HG03159 (cell line): ENCODE data around the gene SDK2.
A peak's percentile ranks its signal among the peaks of the same experiment; 100 is the strongest.
"Not testable (repeated sequence)": the region's sequence is repeated elsewhere in the genome, so short reads cannot be mapped to it uniquely, and the experiment has no call there.

Source experiments
- ATAC-seq: cut with Tn5 transposase; IDR thresholded peaks from one replicate; pipeline ENCODE4 v1.9.1; 2021; ENCODE audit warnings: mild to moderate bottlenecking, moderate library complexity; ENCODE audit not compliant: unreplicated experiment

The SDK2 gene

DNA sequence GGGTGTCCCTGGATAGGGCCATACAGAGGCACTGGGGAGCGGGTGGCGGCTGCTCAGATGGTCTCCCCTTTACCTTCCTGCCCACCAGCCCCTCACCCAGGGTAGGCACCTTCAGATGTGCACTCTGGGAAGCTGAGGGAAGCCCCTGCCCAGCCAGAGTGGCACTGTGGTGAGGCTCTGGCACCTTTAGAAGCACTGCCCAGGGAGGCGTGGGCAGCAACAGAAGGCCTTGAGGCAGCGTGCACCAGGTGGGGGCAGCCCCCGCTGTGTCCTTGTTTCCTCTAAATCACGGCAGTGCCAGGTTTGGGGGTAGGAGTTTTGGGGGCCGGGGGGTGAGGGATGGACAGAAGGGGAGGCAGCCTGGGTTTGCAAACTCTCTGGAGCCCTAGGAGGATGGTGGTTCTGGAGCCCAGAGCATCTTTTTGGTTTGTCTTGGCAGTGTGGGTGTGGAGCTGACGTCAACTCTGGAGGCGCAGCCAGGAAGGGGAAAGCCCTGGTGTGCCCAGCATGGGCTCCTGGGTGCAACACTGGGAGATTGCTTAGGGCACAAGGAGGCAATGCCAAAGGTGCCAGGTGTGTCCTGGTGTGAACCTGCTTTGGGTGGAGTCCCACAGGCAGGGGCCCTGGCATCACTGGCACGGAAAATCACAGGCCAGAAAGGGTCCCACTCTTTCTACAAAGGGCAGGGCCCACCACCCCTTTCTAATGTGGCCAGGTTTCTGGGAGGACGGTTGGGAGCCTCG is 309.3 kb downstream of the SDK2 start:
- no peak for ATAC-seq

DNA sequence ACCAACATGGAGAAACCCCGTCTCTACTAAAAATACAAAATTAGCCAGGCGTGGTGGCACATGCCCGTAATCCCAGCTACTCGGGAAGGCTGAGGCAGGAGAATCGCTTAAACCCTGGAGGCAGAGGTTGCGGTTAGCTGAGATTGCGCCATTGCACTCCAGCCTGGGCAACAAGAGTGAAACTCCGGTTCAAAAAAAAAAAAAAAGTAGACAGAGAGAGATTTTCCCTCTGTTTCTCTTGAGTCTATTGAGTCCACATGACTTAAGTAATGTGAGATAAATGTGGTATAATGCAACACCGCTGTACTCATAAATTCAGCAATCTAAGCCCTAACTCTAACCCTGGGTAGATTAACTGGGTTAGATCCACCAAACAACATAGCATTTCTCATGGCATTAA is 310.8 kb downstream of the SDK2 start:
- ATAC-seq, result not testable (repeated sequence)

GRCh38 chr17:73331060-73331459 is 313.2 kb downstream of the SDK2 start:
- no peak for ATAC-seq

DNA sequence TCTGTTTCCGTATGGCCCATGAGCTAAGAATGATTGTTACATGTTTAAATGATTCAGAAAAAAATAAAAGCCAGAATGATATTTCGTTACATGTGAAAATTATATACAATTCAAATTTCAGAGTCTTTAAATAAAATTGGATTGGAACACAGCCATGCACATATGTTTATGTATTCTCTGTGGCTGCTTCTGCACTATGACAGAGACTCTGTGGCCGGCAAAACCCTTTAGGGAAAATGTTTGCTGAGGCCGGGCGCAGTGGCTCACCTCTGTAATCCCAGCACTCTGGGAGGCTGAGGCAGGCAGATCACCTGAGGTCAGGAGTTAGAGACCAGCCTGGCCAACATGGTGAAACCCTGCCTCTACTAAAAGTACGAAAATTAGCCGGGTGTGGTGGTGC is 316.6 kb downstream of the SDK2 start:
- no peak for ATAC-seq

GRCh38 chr17:73325527-73325842 is 318.8 kb downstream of the SDK2 start:
- no peak for ATAC-seq

- ATAC-seq, result no peak
Measured at GRCh38 chr17:73324711-73325526, 319.3 kb downstream of the SDK2 start.

DNA sequence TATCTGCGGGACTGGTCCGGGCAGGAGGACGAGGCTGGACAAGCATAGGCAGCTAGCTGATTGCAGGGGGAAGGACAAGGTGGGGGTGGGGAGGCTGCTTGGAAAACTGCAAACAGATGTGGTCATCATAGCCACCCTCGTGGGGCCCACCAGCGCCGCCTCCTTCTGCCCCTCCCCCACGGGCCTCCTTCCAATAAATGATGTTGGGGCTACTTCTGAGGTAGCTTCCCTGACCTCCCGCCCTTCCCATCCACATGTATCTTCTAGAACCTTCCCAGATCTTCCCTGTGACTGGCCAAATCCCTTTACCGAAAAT is 320.1 kb downstream of the SDK2 start:
- no peak for ATAC-seq

DNA sequence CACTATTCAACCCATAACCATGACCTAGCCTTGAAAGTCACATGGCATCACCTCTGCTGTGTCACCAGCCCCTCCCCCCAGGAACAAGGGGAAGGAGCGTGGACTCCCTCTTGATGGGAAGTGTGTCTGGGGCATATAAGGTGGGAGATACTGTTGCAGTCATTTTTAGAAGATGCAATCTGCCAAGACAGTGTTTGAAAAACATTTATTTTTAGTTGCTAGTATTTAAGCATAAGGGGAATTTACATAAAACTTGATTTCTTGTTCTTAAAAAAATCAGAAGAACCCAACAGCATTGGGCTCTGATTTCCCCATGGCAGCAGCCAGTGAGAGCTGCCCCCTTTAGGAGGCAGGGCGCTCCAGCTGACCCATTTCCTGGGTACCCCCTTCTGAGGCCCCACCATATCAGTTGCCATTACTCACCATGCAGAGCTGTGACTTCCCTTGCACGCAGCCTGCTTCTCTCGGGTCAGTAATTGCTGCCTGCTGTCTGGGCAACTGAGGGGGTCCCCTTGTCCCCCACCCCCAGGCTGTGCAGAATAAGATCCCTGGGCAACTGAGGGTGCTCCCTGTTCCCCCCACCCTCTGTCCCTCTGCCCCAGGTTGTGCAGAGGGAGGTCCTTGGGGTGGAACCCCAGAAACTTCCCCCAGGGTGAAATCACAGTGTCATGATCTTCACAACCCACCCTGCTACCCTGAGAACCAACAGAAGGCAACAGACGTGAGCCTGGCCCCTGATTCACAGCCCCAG is 320.7 kb downstream of the SDK2 start:
- no peak for ATAC-seq

DNA sequence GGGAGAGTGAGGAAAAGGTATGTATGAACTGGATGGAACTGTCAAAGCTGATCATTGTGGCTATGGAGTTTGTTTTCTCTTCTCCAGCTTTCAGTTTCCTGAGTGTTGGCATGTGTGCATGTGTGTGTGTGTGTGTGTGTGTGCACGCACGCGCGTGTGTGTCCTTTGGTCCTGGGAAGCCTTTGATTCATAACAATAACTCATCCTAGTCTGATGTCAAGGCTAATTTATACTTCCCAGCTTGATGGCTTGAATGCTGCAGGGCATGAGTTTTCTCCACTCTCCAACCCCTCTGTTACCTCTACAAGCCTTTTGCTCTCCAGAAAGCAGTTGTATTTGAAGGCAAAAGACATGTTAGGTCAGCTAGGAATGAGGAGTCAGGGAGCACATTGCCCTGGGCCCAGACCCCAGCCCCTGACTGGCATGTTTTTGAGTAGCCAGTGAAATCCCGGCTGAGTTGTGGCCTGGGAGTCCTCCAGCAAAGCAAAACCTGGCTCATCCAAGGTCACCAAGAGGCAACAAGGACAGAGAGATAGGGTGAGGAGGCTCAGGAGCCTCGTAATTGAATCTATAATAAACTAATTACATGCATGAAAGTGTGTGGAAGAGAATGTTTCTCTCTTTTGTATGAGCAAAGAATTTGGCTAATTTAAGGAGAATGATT is 323.5 kb downstream of the SDK2 start:
- ATAC-seq, result no peak

DNA sequence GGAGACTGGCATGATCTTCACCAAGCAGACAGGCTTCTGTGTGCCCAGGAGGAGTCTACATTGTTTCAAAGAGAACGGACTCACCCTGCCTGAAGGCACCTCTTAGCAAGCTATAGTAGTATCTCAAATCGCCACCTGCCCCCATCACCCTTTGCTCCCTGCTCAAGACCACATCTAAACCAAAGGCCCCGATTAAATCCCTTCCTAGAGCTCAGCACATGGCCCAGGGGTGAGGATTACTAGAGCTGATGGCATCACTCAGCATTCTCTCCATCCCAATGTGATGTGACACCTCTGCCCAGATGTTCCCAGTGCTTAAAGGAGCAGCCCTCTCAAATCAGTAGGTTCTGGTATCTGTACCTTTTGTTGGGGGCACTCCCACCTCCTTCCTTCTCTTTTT is 324.5 kb downstream of the SDK2 start:
- ATAC-seq, result no peak

- ATAC-seq, result no peak
Measured at GRCh38 chr17:73318836-73319235, 325.4 kb downstream of the SDK2 start.

DNA sequence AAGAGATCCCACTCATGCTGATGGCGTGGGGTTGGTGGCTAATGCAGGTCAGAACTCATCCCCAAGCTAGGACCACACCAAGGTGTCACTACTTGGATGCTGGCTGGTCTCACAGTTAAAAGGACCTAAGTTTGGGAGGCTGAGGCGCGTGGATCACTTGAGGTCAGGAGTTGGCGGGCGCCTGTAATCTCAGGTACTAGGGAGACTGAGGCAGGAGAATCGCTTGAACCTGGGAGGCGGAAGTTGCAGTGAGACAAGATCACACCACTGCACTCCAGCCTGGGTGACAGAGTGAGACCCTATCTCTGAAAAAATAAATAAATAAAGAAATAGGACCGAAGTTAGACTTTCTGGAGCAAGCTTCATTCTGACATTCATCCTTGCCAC is 325.8 kb downstream of the SDK2 start:
- ATAC-seq, result no peak

GRCh38 chr17:73317513-73318426 is 326.5 kb downstream of the SDK2 start:
- ATAC-seq, result peak; percentile 14

DNA sequence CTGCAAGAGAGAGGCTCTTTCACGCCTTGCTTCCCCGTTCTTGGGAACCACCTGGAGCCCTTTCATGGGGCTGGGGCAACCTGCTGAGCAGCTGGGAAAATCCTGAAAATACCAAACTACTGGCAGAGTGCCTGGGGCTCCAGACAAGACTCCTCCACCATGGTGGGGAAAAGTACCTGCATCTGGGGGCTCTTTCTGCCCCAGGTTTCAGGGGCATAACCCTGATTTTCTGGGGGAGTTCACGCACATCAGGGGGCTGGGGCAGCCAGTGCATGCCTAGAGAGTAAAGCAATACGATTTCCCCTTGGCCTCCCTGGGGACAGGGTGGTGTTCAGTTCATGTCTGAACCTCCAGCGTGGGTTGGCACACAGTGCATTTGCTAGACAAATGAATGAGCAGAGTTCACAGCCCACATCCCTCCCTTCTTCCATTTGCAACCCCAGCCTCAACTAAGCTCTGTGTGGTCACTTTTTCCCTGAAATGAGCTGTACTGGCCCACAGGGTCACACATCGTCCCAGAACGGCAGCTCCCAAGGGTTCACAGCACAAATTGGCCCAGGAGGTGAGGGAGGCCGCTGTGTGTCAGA is 327.2 kb downstream of the SDK2 start:
- peak; percentile 43 for ATAC-seq

GRCh38 chr17:73315471-73315870 is 328.8 kb downstream of the SDK2 start:
- no peak for ATAC-seq

DNA sequence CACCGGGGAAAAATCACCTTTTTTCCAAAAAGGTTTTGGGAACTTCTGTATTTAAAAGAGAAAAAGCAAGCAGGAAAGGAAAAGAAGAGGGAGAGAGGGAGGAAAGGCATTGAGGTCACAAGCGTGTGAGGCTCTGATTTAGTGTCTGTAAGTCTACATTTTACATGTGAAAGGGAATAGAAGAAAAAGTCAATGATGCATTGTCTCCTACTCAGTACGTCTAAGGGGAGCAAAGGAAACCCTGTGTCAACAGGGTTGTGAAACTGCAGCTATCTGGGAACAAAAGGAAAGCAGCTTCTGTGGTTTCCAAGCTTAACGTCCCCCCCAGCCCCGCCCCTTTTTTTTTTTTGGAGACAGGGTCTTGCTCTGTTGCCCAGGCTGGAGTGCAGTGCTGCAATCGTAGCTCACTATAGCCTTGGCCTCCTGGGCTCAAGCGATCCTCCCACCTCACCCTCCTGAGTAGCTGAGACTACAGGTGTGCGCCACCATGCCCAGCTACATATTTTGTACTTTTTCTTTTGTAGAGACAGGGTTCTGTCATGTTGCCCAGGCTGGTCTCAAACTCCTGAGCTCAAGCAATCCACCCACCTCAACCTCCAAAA is 330.6 kb downstream of the SDK2 start:
- no peak for ATAC-seq

GRCh38 chr17:73312887-73313286 is 331.4 kb downstream of the SDK2 start:
- not testable (repeated sequence) for ATAC-seq

DNA sequence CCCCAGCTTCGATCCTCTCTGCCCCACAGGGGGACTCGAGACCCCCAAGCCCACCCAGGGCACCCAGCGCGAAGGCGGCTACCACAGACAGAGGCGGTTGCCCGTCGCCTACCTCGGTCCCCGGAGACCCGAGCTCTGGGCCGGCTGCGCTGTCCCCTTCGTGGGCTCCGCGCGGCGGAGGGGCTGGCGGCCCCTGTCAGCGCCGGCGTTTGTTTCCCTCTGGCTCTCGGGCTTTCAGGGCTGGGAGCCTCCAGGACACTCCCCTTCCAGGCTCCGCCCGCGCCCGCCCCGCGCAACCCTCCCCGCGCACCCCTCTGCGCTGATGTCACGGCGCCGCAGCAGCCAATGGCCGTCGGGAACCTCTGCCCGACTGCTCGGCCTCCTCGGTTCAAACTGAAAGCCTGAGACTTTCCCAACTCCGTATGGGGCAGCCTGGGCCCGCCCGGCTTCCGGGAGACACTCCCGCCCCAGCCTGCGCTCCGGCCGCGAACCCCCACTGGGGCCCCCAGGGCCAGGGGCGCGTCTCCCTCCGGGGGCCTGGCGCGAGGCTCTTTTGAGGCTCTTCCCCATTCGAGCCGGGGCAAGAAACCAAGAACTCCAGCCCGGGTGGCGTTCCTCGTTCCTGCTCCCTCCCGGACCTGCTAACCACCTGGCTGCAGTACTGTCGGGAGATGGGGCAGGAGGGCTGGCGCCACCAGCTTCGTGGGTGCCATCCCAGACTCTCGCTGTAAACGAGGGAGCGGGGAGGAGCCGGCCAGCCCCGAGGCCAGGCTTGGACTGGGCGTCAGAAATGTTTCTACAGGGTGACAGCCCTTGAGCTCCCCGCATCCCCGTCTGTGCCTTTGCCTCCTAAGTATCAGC is 332.2 kb downstream of the SDK2 start, which contains the start of gene CDC42EP4:
TSS of gene CDC42EP4 (minus strand) at position 221 of the 861 bp plus-strand sequence. CDS start 25,501 bp downstream, outside the sequence.
- ATAC-seq, result peak; percentile 90

DNA sequence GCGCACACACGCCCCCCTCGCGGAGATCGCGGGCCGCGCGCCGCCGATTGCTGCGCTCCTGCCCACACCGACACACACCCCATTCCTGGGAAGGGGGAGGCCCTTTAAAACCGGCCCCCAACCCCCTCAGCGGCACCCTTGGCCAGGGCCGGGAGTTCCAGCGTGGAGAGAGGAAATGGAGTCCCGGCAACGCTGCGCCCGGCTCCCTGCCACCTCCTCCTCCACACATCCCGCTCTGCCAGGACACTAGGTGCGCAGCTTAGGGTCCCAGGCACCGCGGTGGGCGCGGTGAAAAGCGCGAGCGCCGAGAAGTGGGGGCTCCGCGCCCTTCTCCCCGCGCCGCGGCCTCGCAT is 332.8 kb downstream of the SDK2 start:
- peak; percentile 12 for ATAC-seq
